Right lobe of liver (tissue), 4 donors: ENCODE data around the gene CENPF.
"Not testable (repeated sequence)": the region's sequence is repeated elsewhere in the genome, so short reads cannot be mapped to it uniquely, and the experiment has no call there.

ENCODE experiments used
- POLR2A ChIP-seq: fragments of 450-650 bp; IDR thresholded peaks from one replicate; pipeline ENCODE4 v1.6.1; 2017; ENCODE audit warnings: antibody characterized with exemption, mild to moderate bottlenecking
- TF ChIP-seq, protein P1 (sequence below), 4 donors: fragments of 200-600 bp in 3 of 4; fragments of 450-650 bp in 1 of 4; IDR thresholded peaks; one replicate each; pipeline versions ENCODE4 v1.5.1 to v1.8.0; 2016 to 2022; ENCODE audit warnings: antibody characterized with exemption in 4 of 4, mild to moderate bottlenecking in 2 of 4
- donor health status: DM: no; HTN: no; CAD: no.
- donor health status: DM: no; HTN: no; CAD: no.
- donor health status: DM: no; HTN: yes; CAD: no.

DNA sequence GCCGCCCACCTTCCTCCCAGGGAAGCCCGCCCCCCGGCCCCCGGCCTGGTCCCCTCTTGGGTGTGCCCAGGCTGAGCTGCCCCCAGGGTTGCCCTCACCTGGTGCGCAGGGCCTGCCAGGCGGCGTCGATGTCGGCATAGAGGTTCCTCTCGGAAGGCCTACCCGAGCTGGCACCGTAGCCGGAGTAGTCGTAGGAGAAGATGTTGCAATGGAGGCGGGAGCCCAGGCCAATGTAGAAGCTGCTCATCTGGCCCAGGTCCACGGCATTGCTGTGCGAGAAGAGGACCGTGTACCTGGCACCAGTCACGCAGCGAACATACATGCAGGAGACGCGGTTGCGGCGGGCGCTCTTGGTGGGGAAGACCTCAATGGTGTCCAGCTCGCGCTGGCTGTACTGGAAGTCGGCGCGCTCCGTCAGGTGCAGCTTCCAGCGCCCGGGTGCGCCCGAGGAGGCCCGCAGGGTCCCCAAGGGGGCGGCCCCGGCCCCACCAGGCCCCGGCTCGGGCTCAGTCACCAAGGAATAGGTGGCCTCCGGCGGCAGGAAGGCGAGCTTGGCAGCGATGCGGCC is 5.3 kb downstream of the CENPF start:
- TF ChIP-seq, protein P1, sequence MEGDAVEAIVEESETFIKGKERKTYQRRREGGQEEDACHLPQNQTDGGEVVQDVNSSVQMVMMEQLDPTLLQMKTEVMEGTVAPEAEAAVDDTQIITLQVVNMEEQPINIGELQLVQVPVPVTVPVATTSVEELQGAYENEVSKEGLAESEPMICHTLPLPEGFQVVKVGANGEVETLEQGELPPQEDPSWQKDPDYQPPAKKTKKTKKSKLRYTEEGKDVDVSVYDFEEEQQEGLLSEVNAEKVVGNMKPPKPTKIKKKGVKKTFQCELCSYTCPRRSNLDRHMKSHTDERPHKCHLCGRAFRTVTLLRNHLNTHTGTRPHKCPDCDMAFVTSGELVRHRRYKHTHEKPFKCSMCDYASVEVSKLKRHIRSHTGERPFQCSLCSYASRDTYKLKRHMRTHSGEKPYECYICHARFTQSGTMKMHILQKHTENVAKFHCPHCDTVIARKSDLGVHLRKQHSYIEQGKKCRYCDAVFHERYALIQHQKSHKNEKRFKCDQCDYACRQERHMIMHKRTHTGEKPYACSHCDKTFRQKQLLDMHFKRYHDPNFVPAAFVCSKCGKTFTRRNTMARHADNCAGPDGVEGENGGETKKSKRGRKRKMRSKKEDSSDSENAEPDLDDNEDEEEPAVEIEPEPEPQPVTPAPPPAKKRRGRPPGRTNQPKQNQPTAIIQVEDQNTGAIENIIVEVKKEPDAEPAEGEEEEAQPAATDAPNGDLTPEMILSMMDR (IDR thresholded peaks at IDR 0.05) = not testable (repeated sequence)
- TF ChIP-seq POLR2A = not testable (repeated sequence)
